HG03575 (cell line): ENCODE results near the gene CTSL.

Experiments used
- ATAC-seq: cut with Tn5 transposase; IDR thresholded peaks from one replicate; pipeline ENCODE4 v1.9.1; 2021; ENCODE audit not compliant: unreplicated experiment, insufficient number of reproducible peaks, low FRiP score; ENCODE audit errors: extremely low read depth

CTSL gene

DNA sequence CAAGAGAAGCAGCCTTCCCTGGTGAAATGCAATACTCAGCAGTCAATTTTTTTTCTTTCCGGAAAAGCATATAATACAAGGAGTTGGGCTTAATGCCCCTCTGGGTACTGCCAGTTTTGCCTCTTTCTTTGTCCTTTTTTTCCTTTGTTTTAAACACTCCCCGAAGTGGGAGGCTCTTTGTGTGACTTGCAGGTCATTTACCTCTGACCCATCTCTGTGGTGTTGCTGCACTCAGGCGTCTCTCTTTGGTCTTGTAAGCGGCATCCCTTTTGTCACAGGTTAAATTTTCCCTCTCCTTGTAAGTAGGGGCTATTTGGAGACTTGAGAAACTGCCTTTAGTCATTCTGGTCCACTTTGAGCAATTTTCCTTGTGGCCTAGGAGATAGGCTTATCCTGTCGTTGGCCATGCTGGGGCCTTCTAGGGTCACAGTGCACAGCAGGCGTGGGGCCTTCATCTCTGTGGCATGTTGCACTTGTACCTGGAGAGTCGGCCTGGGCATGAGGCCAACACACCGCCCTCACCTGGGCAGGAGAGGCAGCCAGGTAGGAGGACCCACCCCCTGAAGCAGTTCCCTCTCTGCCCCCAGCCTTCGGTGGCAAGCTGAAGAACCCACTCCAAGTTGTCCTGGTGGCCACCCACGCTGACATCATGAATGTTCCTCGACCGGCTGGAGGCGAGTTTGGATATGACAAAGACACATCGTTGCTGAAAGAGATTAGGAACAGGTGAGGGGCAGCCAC is 27.7 kb upstream of the CTSL start:
- no peak for ATAC-seq

DNA sequence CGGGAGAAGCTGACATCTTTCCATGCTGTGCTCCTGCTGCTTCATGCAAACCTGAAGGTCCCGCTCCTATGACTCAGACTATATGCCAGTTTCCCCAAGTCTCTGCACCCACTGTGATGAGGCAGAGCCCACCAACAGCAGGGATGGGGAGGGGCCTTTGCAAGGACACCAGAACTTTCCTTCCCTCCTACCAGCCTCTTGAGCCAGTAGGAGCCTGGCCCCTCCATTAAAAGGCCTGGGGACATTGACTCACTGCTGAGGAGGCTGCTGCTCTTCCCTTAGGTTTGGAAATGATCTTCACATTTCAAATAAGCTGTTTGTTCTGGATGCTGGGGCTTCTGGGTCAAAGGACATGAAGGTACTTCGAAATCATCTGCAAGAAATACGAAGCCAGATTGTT is 26.1 kb upstream of the CTSL start:
- no peak for ATAC-seq

DNA sequence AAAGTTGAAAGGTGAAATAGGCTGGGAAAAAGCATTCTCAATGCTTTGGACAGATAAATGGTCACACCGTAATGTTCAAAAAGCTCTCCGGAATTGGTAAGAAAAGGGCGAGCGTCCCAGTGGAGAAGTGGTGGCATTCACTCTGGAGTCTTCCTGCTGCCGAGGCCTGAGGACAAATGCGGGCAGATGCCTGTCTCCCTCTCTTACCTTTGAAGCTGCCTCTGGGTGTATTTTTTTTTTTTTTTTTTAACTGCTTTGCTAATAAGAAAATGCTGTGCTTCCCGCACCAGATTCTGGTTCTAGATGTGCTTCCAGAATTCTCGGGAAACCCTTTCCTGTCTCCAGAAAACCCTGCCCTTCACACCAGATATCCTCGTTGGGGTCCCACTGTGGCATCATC is 24.4 kb upstream of the CTSL start:
- ATAC-seq: no peak

DNA sequence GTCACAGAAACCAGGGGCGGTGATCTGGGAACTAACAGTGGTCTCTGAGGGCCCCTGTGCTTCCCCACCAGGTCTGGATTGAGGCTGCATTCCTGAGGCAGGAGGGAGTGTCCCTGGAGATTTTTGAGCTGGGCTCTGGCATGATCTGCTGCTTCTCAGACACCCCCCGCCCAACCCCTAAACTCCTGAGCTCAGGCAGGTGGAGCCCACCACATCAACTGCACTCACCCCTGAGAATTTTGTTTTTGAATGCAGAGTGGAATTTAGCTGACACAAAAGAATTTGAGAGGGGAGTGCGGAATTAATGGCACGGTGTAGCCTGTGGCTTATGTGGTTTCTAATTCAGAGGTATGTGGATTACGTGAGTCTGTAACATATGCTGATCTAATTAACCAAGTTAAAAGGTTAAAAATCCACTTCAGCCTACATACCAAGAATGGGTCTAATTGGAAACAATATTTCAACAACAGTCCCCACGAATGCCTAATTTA is 23.9 kb upstream of the CTSL start:
- ATAC-seq: no peak

DNA sequence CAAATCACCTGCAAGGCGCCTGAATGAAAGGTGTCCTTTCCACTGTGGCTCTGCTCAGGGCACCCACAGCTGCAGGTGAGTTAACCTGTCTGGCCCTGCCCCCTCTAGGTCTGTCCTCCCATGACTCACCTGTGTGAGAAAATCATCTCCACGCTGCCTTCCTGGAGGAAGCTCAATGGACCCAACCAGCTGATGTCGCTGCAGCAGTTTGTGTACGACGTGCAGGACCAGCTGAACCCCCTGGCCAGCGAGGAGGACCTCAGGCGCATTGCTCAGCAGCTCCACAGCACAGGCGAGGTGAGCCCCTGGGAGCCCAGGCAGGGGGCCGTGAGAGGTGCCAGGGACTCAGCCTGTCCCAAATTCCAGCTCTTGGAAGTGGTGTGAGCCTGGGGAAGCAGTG is 23.0 kb upstream of the CTSL start:
- no peak for ATAC-seq

DNA sequence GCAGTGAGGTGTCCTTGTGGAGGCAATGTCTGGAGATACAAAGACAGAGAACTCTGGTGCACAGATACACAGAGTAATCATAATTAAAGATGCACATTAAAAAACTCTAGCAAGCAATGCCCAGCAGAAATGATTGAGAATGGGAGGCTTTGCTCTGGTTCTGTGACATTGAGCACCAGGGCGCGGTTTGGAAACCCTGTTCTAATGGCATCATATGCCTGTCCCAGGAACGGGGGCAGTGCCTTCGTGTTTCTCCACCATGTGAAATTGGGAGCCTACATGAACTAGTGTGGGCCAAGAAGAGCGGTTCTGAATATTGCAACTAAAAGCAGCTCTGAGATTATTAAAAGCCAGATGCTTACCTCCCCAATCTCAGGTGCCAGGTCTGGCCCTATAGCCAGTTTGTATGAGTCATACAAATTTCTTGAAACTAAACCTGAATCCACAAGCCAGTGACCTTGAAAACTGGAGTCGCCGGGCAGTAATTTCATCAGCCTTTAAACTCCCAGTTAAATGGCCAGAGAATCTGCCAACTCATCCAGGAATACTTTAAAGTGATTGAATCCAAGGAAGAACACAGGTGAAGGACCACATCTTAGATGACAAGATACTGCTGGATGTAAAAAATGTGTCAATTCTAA is 22.2 kb upstream of the CTSL start:
- ATAC-seq: no peak

DNA sequence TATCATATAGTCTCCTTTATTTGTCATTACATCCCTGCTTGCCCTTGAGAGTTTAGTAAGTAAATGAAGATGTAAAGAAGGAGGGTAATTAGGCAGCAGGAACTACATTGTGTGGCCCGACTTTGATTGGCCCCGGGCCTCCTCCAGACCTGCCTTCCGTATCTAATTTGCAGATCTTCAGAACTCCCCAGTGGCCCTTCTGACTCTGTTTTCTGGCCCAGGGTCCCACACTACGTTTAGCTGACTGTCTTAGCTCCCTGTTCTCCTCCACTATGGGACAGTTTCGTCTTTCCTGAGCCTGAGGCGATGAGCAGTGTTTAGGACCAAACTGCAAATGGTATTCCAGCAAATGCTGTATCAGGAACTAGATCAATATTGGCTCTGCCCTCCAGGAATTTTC is 21.6 kb upstream of the CTSL start:
- ATAC-seq: no peak

DNA sequence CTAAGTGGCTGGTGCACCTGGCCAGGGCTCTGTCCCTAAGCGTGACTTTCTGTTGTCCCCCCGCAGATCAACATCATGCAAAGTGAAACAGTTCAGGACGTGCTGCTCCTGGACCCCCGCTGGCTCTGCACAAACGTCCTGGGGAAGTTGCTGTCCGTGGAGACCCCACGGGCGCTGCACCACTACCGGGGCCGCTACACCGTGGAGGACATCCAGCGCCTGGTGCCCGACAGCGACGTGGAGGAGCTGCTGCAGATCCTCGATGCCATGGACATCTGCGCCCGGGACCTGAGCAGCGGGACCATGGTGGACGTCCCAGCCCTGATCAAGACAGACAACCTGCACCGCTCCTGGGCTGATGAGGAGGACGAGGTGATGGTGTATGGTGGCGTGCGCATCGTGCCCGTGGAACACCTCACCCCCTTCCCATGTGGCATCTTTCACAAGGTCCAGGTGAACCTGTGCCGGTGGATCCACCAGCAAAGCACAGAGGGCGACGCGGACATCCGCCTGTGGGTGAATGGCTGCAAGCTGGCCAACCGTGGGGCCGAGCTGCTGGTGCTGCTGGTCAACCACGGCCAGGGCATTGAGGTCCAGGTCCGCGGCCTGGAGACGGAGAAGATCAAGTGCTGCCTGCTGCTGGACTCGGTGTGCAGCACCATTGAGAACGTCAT is 19.7 kb upstream of the CTSL start:
- no peak for ATAC-seq

DNA sequence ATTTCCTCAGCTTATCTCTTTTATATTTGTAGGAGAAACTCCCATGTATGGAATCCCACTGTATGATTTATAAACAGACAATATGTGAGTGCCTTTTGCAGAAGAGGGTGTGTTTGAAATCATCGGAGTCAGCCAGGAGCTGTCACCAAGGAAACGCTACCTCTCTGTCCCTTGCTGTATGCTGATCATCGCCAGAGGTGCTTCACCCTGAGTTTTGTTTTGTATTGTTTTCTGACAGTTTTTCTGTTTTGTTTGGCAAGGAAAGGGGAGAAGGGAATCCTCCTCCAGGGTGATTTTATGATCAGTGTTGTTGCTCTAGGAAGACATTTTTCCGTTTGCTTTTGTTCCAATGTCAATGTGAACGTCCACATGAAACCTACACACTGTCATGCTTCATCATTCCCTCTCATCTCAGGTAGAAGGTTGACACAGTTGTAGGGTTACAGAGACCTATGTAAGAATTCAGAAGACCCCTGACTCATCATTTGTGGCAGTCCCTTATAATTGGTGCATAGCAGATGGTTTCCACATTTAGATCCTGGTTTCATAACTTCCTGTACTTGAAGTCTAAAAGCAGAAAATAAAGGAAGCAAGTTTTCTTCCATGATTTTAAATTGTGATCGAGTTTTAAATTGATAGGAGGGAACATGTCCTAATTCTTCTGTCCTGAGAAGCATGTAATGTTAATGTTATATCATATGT is 18.0 kb upstream of the CTSL start:
- ATAC-seq: no peak

DNA sequence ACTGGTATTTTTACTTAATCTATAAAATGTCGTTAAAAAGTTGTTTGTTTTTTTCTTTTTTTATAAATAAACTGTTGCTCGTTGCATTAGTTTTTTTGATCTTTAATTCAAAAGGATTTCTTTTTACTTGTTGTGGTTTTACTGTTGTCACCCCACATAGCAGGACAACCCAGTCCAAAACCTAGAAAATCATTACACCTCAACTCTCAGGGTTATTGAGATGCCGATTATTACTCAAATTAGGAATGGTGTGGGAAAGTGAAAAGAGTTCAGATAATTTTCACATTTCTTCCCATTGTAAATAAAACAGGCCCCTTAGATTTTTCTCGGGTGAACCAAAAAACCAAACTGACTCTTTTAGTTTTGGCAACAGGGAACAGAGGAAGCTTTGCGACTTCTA is 17.4 kb upstream of the CTSL start:
- no peak for ATAC-seq

DNA sequence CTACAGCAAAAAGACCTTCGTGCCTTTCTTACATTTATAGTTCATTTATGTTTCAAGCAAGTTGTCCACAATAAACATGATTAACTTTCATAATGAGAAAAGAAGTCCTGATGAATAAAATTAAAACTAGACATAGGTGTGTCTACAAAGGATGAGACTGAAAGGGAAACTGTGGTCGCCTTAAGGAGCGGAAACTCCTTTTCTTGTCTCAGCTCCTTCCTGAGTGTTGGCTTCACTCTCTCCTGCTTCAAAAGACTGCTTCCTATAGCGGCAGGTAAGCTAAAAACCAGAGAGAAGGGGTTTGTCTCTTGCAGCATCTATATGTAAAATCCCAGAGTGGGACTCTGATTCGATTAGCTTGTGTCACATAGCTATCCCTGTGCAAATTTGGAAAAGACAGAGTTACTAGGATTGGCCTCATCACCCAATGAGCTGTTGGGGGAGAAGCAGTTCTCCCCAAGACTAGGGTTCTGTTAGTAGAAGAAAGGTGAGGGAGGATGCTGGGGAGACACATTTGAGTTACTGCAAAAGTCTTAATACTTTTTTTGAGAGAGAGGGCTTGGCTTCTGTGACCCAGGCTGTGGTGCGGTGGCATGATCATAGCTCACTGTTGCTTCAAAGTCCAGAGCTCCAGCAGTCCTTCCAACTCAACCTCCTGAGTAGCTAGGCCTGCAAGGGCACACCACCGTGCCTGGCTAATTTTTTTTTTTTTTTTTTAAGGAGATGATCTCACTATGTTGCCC is 16.8 kb upstream of the CTSL start:
- ATAC-seq: no peak

DNA sequence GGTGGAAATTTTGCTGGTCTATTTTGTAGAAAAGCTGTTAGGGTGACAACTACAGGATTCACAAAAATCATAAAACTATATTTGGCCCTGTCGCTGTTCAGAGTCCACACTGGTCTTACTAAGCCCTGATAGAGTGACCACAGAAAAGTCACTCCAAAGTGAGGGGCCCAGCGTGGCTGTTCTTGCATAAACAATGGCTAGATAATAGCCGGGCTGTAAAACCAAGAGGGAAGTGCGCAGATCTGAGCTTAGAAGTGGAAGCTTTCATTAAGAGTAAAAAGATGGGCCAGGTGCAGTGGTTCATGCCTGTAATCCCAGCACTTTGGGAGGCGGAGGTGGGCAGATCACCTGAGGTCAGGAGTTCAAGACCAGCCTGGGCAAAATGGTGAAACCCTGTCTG is 15.5 kb upstream of the CTSL start:
- no peak for ATAC-seq

DNA sequence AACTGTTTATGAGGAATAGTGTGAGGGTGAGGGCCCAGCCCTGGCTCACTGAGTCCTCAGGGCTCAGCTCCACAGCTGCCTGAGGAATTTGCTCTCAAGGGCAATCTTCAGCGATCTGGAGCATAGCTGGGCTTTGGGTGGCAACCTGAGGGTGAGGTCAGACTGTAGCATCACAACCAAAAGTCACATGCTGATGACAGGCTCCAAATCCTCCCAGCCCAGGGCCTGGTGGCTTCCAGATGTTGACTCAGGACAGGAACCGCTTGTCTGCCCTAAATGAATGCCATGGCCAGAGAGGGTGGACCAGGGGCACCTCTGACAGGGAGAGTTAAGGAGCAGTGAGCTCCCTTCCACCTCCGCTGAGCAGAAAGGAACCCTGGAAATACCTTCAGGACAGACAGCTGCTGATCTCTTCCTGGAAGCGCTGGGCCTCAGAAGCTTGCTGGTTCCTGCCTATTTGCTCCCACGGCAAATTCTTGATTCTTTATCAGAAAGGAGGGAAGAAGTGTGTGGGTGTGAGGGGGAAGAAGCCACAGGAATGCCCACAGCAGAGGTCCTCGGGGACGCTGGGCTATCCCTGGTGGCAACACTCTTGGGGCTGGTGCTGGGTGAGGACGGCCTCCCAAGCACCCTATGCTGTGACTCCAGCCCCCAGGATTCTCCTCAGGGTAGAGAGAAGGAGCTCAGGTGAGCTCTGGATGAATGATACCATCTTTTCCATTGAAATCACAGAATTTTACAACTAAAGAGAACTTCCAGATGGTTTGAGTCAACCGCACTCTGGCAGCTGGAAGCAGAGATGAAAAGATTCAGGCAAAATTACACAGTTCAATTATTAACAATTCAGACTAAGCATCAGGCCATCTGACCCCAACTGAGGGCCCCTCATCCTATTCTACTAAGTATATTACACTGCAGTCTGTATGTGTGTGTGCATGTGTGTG is 13.8 kb upstream of the CTSL start:
- no peak for ATAC-seq

DNA sequence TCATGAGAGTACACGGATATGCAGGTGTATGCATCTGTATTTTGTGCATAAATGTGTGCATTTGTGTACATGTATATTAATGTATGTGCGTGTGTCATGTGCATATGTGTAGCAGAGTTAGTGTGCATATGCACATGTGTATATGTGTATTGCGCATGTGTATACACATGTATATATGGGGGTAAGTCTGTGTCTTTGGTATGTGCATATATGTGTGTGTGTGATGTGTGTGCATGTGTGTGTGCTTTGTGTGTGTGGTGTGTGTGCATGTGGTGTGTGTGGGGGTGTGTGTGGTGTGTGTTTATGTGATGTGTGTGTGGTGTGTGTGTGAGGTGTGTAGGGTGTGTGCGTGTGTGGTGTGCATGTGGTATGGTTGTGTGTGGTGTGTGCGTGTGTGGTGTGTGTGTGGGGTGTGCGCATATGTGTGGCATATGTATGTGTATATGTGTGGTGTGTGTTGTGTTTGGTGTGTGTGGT is 13.1 kb upstream of the CTSL start:
- ATAC-seq: no peak

DNA sequence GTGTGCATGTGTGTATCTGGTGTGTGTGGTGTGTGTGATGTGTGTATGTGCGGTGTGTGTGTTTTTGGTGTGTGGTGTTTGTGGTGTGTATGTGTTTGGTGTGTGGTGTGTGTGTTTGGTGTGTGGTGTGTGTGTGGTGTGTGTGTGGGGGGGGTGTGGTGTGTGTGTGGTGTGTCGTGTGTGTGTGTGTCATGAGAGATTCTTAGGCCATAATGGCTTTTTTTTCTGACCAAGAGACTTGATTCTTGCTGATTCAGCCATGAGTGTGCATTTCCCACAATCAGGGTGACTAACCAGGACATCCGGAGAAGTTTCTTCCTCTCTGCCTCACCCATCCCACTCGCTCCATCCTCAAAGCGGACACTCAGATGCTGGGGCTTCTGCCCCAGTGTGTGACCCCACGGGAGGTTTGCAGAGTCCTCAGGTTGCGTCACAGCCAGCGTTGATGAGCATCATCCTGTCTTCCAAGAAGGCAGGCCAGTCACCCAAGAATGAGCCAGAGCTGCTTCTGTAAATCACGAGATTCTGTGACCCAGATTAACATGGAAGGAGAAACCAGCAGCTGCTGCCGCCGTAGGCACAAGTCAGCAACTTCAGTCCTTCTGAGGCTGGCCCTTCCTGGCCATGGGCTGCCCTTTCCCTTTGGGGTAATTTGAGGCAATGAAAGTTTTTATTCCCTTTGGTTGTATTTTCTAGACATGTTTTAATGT is 12.5 kb upstream of the CTSL start:
- no peak for ATAC-seq

DNA sequence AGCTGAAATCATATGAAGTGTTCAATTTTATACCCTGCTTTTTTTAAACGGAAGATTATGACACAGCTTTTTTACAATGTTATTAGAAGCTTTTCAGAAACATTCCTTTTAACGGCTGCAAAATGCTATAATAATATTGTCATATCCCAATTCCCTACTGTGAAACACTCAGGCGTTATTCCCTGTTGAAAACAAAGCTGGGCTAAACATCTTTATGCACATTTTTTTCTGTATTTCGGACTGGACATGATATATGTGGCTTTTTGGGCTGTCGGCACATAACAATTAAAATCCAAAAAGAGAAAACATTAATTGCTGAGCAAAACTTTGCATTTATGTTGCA is 12.0 kb upstream of the CTSL start:
- no peak for ATAC-seq

DNA sequence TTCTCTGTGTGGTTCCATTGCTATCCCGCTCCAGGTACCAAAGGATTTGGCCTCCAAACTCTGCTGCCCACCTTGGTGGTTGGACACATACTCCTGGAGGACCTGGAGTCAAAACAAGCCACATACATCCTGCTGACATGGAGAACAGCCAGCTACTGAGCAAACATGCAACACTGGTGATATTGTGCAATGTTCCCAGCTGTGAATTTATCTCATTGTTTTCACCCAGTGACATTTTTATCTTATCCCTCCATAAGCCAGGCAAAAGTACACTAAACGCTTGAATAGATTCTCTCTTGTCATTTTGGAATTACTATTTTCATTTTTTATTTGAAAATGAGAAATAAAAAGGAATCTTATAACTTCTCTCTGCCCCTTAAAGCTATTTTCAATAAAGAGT is 11.1 kb upstream of the CTSL start:
- ATAC-seq: no peak
